Thoracic aorta (tissue), 2 donors: Measurements from ENCODE around the gene USP34. TPM values are rescaled to one million over a fixed set of nuclear protein-coding genes. Genes with fewer than 3 reads are reported as not detected.

Experiments
- ATAC-seq: fragments of 150-250 bp; one replicate; pipeline ENCODE4 v1.8.0; 2017; ENCODE audit warnings: low read depth; ENCODE audit not compliant: insufficient number of reproducible peaks, low FRiP score
- DNase-seq: peaks from one replicate; pipeline ENCODE4 v3.0.0-alpha.2; 2020; ENCODE audit warnings: low spot score
- H3K27ac ChIP-seq, 2 donors: fragments of 200-600 bp; sonication (generic); 1 replicate in 1 of 2; 2 replicates in 1 of 2; pipeline ENCODE4 v1.5.1; 2016; ENCODE audit warnings: mild to moderate bottlenecking in 2 of 2, moderate library complexity in 2 of 2
- H3K27me3 ChIP-seq: fragments of 200-600 bp; sonication (generic); replicated peaks from 2 replicates; pipeline ENCODE4 v1.6.0; 2016; ENCODE audit warnings: mild to moderate bottlenecking; ENCODE audit not compliant: insufficient read depth
- H3K36me3 ChIP-seq: fragments of 200-600 bp; sonication (generic); one replicate; pipeline ENCODE4 v1.5.1; 2016
- H3K4me1 ChIP-seq, 2 donors: fragments of 200-600 bp; sonication (generic); 1 replicate in 1 of 2; 2 replicates in 1 of 2; pipeline versions ENCODE4 v1.5.1 to v1.6.0; 2016; ENCODE audit warnings: low read depth in 2 of 2, mild to moderate bottlenecking in 1 of 2; ENCODE audit not compliant: control insufficient read depth in 1 of 2
- H3K4me3 ChIP-seq: fragments of 200-600 bp; sonication (generic); 2 replicates; pipeline ENCODE4 v1.5.1; 2016; ENCODE audit warnings: mild to moderate bottlenecking
- H3K9me3 ChIP-seq: fragments of 200-600 bp; sonication (generic); 2 replicates; pipeline ENCODE4 v1.5.1; 2016
- CTCF ChIP-seq: fragments of 200-600 bp; sonication (generic); IDR thresholded peaks from one replicate; pipeline ENCODE4 v1.5.1; 2019; ENCODE audit warnings: antibody characterized with exemption
- total RNA-seq, 2 donors: library from RNA; depleted of rRNA; stranded (reverse); fragments of >200 nt; gene quantifications; one replicate each; pipeline versions ENCODE4 v1.1.0 to v1.2.3, GENCODE V29; 2016

USP34 gene
- total RNA-seq, 2 donors from 2014 or later: 88.0 to 191 TPM

DNA sequence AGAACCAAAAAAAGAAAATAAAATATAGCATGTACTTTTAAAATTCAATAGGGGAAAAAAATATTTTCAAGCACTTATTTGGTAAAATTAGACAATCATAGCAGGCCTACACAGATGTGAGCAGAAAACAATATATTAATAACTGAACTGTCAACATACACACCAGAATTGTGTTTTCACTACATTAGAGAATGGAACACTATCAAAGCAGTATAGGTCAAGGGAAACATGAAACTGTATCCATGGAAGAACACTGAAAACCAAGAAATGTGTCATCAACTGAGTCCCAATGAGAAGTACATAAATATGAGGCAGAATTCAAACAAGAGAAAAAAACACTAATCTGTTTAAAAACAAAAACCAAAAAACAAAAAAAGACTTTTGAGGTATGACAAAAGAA lies 132.4 kb downstream of the USP34 start:
- no peaks in the 10 kb centered on the region for H3K4me1 ChIP-seq
- H3K36me3 ChIP-seq: peaks cover 10% of the 10 kb centered on the region
- no peak overlapping the region for H3K27ac ChIP-seq
- H3K4me3 ChIP-seq: no peak overlapping the region
- DNase-seq (no peak), ATAC-seq (no peak)
- TF ChIP-seq CTCF: no peak
- H3K9me3 ChIP-seq: no peaks in the 10 kb centered on the region
- no peaks in the 10 kb centered on the region for H3K27me3 ChIP-seq

DNA sequence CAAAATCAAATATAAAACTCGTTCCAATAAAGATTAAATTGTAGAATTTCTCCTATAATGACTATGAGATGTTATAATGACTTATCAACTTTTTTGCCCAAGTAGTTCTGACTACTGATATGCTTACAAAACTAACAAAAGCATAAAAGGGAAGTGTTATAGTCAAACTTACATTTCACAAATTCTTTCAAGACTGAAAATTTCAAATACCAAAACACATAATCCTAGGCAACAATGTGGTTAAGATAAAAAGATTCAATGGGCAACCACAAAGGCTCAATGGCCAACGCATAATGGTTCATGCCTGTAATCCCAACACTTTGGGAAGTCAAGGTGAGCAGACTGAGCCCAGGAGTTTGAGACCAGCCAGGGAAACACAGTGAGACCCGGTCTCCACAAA lies 135.7 kb downstream of the USP34 start:
- peaks cover 7% of the 10 kb centered on the region for H3K36me3 ChIP-seq
- no peak overlapping the region for H3K4me3 ChIP-seq
- ATAC-seq: no peak
- H3K27me3 ChIP-seq: no peaks in the 10 kb centered on the region
- DNase-seq: no peak
- no peak overlapping the region for H3K27ac ChIP-seq
- no peak for TF ChIP-seq CTCF
- no peaks in the 10 kb centered on the region for H3K4me1 ChIP-seq
- H3K9me3 ChIP-seq: no peaks in the 10 kb centered on the region

DNA sequence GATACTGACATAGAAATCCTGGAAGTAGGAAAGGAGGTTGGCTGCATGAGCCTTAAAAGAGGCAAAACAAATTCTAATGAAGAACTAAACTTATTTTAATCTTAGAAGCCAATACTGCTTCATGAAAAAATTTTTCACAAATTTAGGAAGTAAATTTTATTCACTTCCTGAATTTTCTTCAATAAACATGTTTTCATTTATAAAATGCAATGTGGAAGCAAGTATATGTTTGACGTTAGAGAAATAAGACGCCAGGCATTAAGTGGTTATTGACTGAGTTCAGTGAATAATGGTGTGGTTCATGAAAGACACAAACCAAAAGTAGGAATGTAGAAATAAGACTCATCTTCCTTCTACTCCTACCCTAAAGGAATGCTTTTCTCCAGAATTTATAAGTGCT lies 136.4 kb downstream of the USP34 start:
- H3K9me3 ChIP-seq: no peaks in the 10 kb centered on the region
- no peak overlapping the region for H3K4me3 ChIP-seq
- no peaks in the 10 kb centered on the region for H3K27me3 ChIP-seq
- TF ChIP-seq CTCF: no peak
- ATAC-seq: no peak
- no peak overlapping the region for H3K27ac ChIP-seq
- DNase-seq: no peak
- no peaks in the 10 kb centered on the region for H3K4me1 ChIP-seq
- peaks cover 7% of the 10 kb centered on the region for H3K36me3 ChIP-seq

- no peaks in the 10 kb centered on the region for H3K9me3 ChIP-seq
- H3K36me3 ChIP-seq: peaks cover 11% of the 10 kb centered on the region
- DNase-seq (no peak), ATAC-seq (no peak)
- H3K4me1 ChIP-seq: no peaks in the 10 kb centered on the region
- no peaks in the 10 kb centered on the region for H3K27me3 ChIP-seq
- no peak for TF ChIP-seq CTCF
- H3K27ac ChIP-seq: no peak overlapping the region
- no peak overlapping the region for H3K4me3 ChIP-seq
Observed at GRCh38 chr2:61328707-61329251, 142.1 kb downstream of the USP34 start.

- H3K36me3 ChIP-seq: peaks cover 7% of the 10 kb centered on the region
Observed at GRCh38 chr2:61327173-61327572, 143.7 kb downstream of the USP34 start.

More at GRCh38 chr2:61327173-61327572, 143.7 kb downstream of the USP34 start:
- ATAC-seq: no peak
- Histone ChIP-seq H3K27ac (no peak overlapping the region), H3K4me1 (no peaks in the 10 kb centered on the region), H3K27me3 (no peaks in the 10 kb centered on the region), H3K9me3 (no peaks in the 10 kb centered on the region), H3K4me3 (no peak overlapping the region)
- TF ChIP-seq CTCF: no peak
- DNase-seq: no peak
